HepG2 (cell line): ENCODE data around the gene IZUMO2.

Experiments
- GTF2F1 ChIP-seq: fragments of 150-350 bp; IDR thresholded peaks from 2 replicates; pipeline ENCODE4 v1.6.1; 2014; ENCODE audit warnings: low read length
- HES4 ChIP-seq: sonication (generic); formaldehyde crosslinking; IDR thresholded peaks from 2 replicates; pipeline ENCODE4 v1.9.0; 2021; ENCODE audit warnings: mild to moderate bottlenecking, missing genetic modification reagents, borderline replicate concordance
- NBN ChIP-seq: fragments of 450-650 bp; conservative IDR thresholded peaks from 2 replicates; pipeline ENCODE4 v1.6.1; 2017
- TF ChIP-seq, protein P1 (sequence below): sonication (generic); formaldehyde crosslinking; IDR thresholded peaks from 2 replicates; pipeline ENCODE4 v1.5.0; 2020; ENCODE audit warnings: mild to moderate bottlenecking, missing genetic modification reagents, moderate library complexity

DNA sequence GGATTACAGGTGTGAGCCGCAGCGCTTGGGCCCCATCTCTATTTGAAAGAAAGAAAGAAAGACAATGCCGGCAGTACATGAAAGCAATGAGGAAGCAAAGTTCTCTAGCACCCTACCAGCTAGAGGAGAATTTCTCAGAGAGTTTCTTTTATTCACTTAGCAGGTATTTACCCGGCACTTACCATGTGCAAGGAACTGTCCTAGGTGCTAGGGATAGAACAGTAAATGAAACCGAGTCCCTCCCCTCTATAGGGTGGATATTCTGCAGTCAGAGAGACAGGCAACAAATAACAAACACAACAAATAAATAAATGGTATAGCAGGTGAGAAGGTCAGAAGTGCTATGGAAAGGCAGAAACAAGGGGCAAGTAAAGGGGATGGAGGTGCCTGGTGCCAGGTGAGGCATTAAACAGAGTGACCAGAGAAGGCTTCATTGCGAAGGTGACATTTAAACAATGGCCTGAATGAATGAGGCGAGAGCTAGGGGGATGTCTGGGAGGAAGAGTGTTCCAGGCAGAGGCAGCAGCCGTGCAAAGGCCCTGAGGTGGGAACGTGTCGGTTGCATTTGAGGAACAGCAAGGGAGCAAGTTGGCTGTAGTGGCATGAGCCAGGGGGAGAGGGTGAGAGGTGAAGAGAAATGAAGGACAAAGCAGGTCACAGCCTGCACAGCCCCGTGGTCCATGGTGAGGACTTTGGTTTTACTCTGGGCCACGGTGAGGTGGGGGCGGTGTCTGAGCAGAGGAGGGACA, 29.6 kb upstream of the IZUMO2 start:
- TF ChIP-seq GTF2F1 (no peak), NBN (no peak), HES4 (CRISPR knock-in tag) (no peak)
- TF ChIP-seq, protein P1, sequence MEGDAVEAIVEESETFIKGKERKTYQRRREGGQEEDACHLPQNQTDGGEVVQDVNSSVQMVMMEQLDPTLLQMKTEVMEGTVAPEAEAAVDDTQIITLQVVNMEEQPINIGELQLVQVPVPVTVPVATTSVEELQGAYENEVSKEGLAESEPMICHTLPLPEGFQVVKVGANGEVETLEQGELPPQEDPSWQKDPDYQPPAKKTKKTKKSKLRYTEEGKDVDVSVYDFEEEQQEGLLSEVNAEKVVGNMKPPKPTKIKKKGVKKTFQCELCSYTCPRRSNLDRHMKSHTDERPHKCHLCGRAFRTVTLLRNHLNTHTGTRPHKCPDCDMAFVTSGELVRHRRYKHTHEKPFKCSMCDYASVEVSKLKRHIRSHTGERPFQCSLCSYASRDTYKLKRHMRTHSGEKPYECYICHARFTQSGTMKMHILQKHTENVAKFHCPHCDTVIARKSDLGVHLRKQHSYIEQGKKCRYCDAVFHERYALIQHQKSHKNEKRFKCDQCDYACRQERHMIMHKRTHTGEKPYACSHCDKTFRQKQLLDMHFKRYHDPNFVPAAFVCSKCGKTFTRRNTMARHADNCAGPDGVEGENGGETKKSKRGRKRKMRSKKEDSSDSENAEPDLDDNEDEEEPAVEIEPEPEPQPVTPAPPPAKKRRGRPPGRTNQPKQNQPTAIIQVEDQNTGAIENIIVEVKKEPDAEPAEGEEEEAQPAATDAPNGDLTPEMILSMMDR (CRISPR knock-in tag) = no peak
